DND-41 (cell line): ENCODE measurements around the gene HES6.

ENCODE experiments used
- ATAC-seq: fragments of 200-7000 bp; cut with Tn5 transposase; 3 replicates; pipeline ENCODE4 v1.9.1; 2021; ENCODE audit warnings: low read depth; ENCODE audit not compliant: insufficient read depth
- DNase-seq: peaks from one replicate; pipeline ENCODE4 v3.0.0-alpha.2; 2020
- H2AFZ ChIP-seq: 2 replicates; pipeline ENCODE4 v1.6.0; 2012; ENCODE audit warnings: low read depth, low read length
- H3K27ac ChIP-seq: 2 replicates; pipeline ENCODE4 v1.5.1; 2012; ENCODE audit warnings: low read length, inconsistent platforms
- H3K27me3 ChIP-seq: fragments of 200-600 bp; sonication (generic); 2 replicates; pipeline ENCODE4 v1.6.0; 2012; ENCODE audit warnings: low read length, mild to moderate bottlenecking, inconsistent platforms; ENCODE audit not compliant: insufficient read depth, poor library complexity
- H3K36me3 ChIP-seq: 2 replicates; pipeline ENCODE4 v1.5.1; 2012; ENCODE audit warnings: low read length, inconsistent platforms; ENCODE audit not compliant: insufficient read depth
- H3K4me1 ChIP-seq: 2 replicates; pipeline ENCODE4 v1.5.1; 2012; ENCODE audit warnings: mild to moderate bottlenecking, low read length; ENCODE audit not compliant: insufficient read depth
- H3K4me2 ChIP-seq: 2 replicates; pipeline ENCODE4 v1.6.0; 2012; ENCODE audit warnings: mild to moderate bottlenecking, moderate library complexity, low read length, inconsistent platforms; ENCODE audit not compliant: insufficient read depth
- H3K4me3 ChIP-seq, 2 experiments: fragments of 200-600 bp in 1 of 2; shearing (Covaris generic) in 1 of 2; 2 replicates each; pipeline ENCODE4 v1.5.1; 2012 to 2016; ENCODE audit warnings: inconsistent platforms in 2 of 2, low read length in 2 of 2, mild to moderate bottlenecking in 2 of 2, low read depth in 1 of 2, moderate library complexity in 1 of 2
- H3K79me2 ChIP-seq: 2 replicates; pipeline ENCODE4 v1.6.0; 2012; ENCODE audit warnings: low read length, inconsistent platforms; ENCODE audit not compliant: insufficient read depth
- H3K9ac ChIP-seq: 2 replicates; pipeline ENCODE4 v1.6.0; 2012; ENCODE audit warnings: low read depth, mild to moderate bottlenecking, inconsistent platforms, low read length, moderate library complexity
- H3K9me3 ChIP-seq: 2 replicates; pipeline ENCODE4 v1.5.1; 2012; ENCODE audit warnings: low read length, moderate library complexity, mild to moderate bottlenecking, inconsistent platforms; ENCODE audit not compliant: insufficient read depth, severe bottlenecking
- H4K20me1 ChIP-seq: 2 replicates; pipeline ENCODE4 v1.6.0; 2012; ENCODE audit warnings: low read length; ENCODE audit not compliant: insufficient read depth
- EZH2 ChIP-seq: IDR thresholded peaks from 3 replicates; pipeline ENCODE4 v1.6.1; 2012; ENCODE audit warnings: borderline replicate concordance, low read depth, mild to moderate bottlenecking, moderate library complexity, low read length, inconsistent platforms; ENCODE audit not compliant: severe bottlenecking
- TF ChIP-seq, protein P1 (sequence below): IDR thresholded peaks from 2 replicates; pipeline ENCODE4 v1.5.1; 2012; ENCODE audit warnings: borderline replicate concordance, low read length, moderate library complexity, mild to moderate bottlenecking; ENCODE audit not compliant: poor library complexity, severe bottlenecking; ENCODE audit errors: extremely low read depth

Gene HES6

DNA sequence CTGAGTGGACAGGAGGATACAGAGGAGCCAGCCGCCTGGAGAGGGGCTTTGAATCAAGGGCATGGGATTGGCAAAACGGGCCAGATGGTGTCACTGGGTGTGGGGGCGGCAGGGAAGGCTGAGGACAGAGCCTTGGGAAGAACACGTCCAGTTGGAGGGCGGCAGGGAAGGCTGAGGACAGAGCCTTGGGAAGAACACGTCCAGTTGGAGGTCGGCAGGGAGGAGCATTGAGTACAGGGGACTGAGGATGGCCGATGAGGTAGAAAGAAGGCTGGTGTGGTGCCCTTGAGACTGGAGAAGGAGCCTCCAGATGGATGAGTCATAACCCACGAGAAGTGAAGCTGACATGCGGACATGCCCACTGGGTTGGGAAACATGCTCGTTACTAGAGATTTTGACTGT, 4.5 kb downstream of the HES6 start:
- H3K4me1 ChIP-seq = peaks cover 8% of the 10 kb centered on the region

DNA sequence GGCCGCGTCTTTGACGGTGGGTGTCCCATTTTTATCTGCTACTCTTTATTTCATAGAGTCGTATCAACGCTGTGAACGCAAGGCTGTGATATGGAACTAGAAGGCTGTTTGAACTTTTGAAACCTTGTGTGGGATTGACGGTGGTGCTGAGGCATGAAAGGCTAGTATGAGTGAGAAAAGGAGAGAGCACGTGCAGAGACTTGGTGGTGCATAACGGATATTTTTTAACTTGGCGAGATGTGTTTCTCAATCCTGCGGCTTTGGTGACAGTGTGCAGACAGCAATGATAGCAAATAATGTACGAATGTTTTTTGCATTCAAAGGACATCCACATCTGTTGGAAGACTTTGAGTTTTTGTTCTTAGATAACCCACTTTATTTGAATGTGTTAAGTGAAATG, 6.2 kb downstream of the HES6 start:
- no peak for DNase-seq
- no peak overlapping the region for H3K9ac ChIP-seq
- peaks cover 12% of the 10 kb centered on the region for H3K27me3 ChIP-seq
- TF ChIP-seq, protein P1, sequence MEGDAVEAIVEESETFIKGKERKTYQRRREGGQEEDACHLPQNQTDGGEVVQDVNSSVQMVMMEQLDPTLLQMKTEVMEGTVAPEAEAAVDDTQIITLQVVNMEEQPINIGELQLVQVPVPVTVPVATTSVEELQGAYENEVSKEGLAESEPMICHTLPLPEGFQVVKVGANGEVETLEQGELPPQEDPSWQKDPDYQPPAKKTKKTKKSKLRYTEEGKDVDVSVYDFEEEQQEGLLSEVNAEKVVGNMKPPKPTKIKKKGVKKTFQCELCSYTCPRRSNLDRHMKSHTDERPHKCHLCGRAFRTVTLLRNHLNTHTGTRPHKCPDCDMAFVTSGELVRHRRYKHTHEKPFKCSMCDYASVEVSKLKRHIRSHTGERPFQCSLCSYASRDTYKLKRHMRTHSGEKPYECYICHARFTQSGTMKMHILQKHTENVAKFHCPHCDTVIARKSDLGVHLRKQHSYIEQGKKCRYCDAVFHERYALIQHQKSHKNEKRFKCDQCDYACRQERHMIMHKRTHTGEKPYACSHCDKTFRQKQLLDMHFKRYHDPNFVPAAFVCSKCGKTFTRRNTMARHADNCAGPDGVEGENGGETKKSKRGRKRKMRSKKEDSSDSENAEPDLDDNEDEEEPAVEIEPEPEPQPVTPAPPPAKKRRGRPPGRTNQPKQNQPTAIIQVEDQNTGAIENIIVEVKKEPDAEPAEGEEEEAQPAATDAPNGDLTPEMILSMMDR = no peak
- TF ChIP-seq EZH2 = no peak
- no peak overlapping the region for H3K4me2 ChIP-seq
- no peak overlapping the region for H3K27ac ChIP-seq
- ATAC-seq = no peak
- H3K79me2 ChIP-seq = no peaks in the 10 kb centered on the region
- H3K9me3 ChIP-seq = no peaks in the 10 kb centered on the region
- H2AFZ ChIP-seq = no peak overlapping the region
- H3K4me3 ChIP-seq = no peak overlapping the region
- 0 out of 2 replicates have a peak, but pooled peaks cover 6% of the 10 kb centered on the region for H4K20me1 ChIP-seq
- H3K36me3 ChIP-seq = no peaks in the 10 kb centered on the region
- H3K4me1 ChIP-seq = peaks cover 5% of the 10 kb centered on the region

More for the DNA sequence above, 4.5 kb downstream of the HES6 start:
- no peaks in the 10 kb centered on the region for H3K9me3 ChIP-seq
- DNase-seq (no peak), ATAC-seq (no peak)
- H3K9ac ChIP-seq = no peak overlapping the region
- no peak overlapping the region for H3K27ac ChIP-seq
- H3K4me2 ChIP-seq = no peak overlapping the region
- H4K20me1 ChIP-seq = no peaks in the 10 kb centered on the region
- no peaks in the 10 kb centered on the region for H3K79me2 ChIP-seq
- no peak overlapping the region for H3K4me3 ChIP-seq
- H3K36me3 ChIP-seq = no peaks in the 10 kb centered on the region
- no peak overlapping the region for H2AFZ ChIP-seq
- no peak for TF ChIP-seq EZH2
- TF ChIP-seq, protein P1 = no peak
- H3K27me3 ChIP-seq = peaks cover 9% of the 10 kb centered on the region

DNA sequence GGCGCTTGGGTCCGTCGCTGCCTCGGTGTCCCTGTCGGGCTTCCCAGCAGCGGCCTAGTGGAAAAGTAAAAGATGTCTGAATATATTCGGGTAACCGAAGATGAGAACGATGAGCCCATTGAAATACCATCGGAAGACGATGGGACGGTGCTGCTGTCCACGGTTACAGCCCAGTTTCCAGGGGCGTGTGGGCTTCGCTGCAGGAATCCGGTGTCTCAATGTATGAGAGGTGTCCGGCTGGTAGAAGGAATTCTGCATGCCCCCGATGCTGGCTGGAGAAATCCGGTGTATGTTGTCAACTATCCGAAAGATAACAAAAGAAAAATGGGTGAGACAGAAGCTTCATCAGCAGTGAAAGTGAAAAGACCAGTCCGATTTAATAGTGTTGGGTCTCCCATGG, 8.0 kb downstream of the HES6 start:
- ATAC-seq (no peak), DNase-seq (no peak)
- Histone ChIP-seq H2AFZ (no peak overlapping the region), H3K9me3 (no peaks in the 10 kb centered on the region), H3K79me2 (no peaks in the 10 kb centered on the region), H3K4me3 (no peak overlapping the region), H3K27ac (no peak overlapping the region), H4K20me1 (0 out of 2 replicates have a peak, but pooled peaks cover 6% of the 10 kb centered on the region), H3K9ac (no peak overlapping the region), H3K4me2 (no peak overlapping the region), H3K4me1 (peaks cover 5% of the 10 kb centered on the region), H3K27me3 (peaks cover 6% of the 10 kb centered on the region), H3K36me3 (no peaks in the 10 kb centered on the region)
- no peak for TF ChIP-seq EZH2
- TF ChIP-seq, protein P1 = no peak

DNA sequence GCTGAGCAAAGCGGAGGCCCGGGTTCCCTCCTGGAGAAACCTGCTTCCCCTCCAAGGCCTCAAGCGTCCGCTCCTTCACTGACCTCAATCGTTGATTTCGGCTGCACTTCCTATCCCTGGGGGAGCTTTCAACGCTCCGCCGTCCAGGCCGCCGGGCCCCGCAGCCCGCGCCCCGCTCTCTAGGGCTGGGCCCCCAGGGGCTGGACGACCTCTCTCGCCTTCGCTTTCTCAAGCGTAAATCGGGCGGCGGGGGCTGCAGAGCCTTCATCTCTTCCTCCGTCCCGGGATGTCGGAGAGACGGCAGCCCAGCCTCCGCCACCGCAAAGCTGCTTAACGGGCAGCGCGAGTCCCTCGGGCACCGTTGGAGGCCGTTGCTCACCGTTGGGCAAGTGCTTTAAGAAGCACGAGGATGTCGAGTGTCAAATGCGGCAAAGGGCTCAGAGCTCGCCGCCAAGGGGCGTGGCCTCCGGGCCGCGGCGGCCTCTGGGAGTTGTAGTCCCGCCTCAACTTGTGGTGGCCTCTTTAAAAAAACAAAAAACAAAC, 8.5 kb downstream of the HES6 start:
- no peak overlapping the region for H3K4me2 ChIP-seq
- TF ChIP-seq, protein P1 = no peak
- TF ChIP-seq EZH2 = no peak
- peaks cover 5% of the 10 kb centered on the region for H3K4me1 ChIP-seq
- no peak overlapping the region for H3K27ac ChIP-seq
- no peaks in the 10 kb centered on the region for H3K36me3 ChIP-seq
- no peak overlapping the region for H2AFZ ChIP-seq
- ATAC-seq (no peak), DNase-seq (no peak)
- no peak overlapping the region for H3K9ac ChIP-seq
- H3K27me3 ChIP-seq = peaks cover 3% of the 10 kb centered on the region
- no peaks in the 10 kb centered on the region for H3K9me3 ChIP-seq
- H3K4me3 ChIP-seq = no peak overlapping the region
- H4K20me1 ChIP-seq = 0 out of 2 replicates have a peak, but pooled peaks cover 6% of the 10 kb centered on the region
- H3K79me2 ChIP-seq = no peaks in the 10 kb centered on the region
